BLaER1 treated with 17β-estradiol and CSF1 and Interleukin-3, amounts not matched to agents 10 nM and 100 nM (cell line): ENCODE measurements around the gene RBM19.

ENCODE experiments used
- H3K27ac ChIP-seq, 11 experiments: shearing (Covaris generic); formaldehyde crosslinking; 2 replicates each; pipeline ENCODE4 v1.8.1; 2022
- H3K27me3 ChIP-seq, 11 experiments: shearing (Covaris generic); formaldehyde crosslinking; 2 replicates each; pipeline ENCODE4 v1.8.1; 2022
- H3K36me3 ChIP-seq, 11 experiments: shearing (Covaris generic); formaldehyde crosslinking; 2 replicates each; pipeline ENCODE4 v1.8.1; 2022
- H3K4me1 ChIP-seq, 10 experiments: shearing (Covaris generic); formaldehyde crosslinking; 2 replicates each; pipeline ENCODE4 v1.8.1; 2022
- H3K4me2 ChIP-seq, 11 experiments: shearing (Covaris generic); formaldehyde crosslinking; 2 replicates each; pipeline ENCODE4 v1.8.1; 2022
- H3K4me3 ChIP-seq, 10 experiments: shearing (Covaris generic); formaldehyde crosslinking; 2 replicates each; pipeline ENCODE4 v1.8.1; 2022
- H3K9ac ChIP-seq, 11 experiments: shearing (Covaris generic); formaldehyde crosslinking; 2 replicates each; pipeline ENCODE4 v1.8.1; 2022
- H3K9me3 ChIP-seq, 11 experiments: shearing (Covaris generic); formaldehyde crosslinking; replicated peaks in 1 of 11; 2 replicates each; pipeline ENCODE4 v1.8.1; 2022
- H4K20me1 ChIP-seq, 11 experiments: shearing (Covaris generic); formaldehyde crosslinking; 2 replicates each; pipeline ENCODE4 v1.8.1; 2022
- Cebpa-rat ChIP-seq, 11 experiments: shearing (Covaris generic); IDR thresholded peaks; 2 replicates each; pipeline ENCODE4 v1.8.1; 2022

RBM19 gene

DNA sequence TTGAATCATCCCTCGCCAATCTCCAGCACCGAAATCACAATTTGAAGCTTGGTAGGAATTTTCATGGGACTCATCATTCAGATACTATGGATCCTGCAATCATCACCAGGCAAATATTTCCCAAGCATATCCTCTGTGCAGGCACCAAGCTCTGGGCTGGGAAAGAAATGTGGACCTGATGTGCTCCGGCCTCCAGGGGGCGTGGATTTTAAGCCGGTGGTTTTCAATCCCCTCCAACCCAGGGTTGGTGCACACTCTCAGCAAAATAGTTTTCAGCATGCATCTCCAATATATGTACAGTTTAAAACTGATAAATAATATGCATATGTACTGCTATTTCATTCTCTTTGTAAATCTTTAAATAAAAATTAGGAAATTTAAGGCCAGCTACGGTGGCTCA is 98.9 kb downstream of the RBM19 start:
- no peak overlapping the region for H3K4me3 ChIP-seq
- H3K27me3 ChIP-seq = no peaks in the 10 kb centered on the region
- H4K20me1 ChIP-seq = peaks cover 0 to 76% (median 8%) of the 10 kb centered on the region in 11 experiments; a peak in 9 of 22 replicates
- peaks cover 0 to 50% (median 20%) of the 10 kb centered on the region in 11 experiments; a peak in 14 of 22 replicates for H3K36me3 ChIP-seq
- H3K4me2 ChIP-seq = no peak overlapping the region
- TF ChIP-seq Cebpa-rat (IDR thresholded peaks at IDR 0.05) = no peak
- H3K9me3 ChIP-seq = peaks cover 0 to 7% (median 0%) of the 10 kb centered on the region in 11 experiments; a peak in 2 of 22 replicates
- no peak overlapping the region for H3K9ac ChIP-seq
- H3K4me1 ChIP-seq = peaks cover 19 to 29% (median 24%) of the 10 kb centered on the region in 10 experiments
- H3K27ac ChIP-seq = no peak overlapping the region

DNA sequence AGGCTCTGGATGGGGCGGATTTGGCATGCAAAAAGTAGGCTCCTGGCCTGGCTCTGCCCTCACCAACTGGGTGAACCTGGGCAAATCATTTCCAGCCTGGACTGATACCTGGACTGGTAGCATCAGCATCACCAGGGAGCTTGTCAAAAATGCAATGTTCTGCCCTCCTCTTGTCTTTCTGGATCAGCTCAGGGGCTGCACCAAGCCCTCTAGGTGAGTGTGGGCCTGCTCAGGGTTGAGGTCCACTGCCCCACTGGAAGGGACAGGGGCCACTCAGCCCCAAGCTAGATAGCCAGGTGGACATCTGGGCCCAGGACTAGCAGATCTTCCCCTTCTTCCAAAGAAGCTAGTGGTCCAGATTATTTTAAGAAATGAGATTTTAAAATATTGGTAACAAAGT is 99.6 kb downstream of the RBM19 start:
- Histone ChIP-seq H3K9ac (no peak overlapping the region), H3K4me1 (peaks cover 27 to 37% (median 32%) of the 10 kb centered on the region in 10 experiments), H3K9me3 (peaks cover 0 to 3% (median 0%) of the 10 kb centered on the region in 11 experiments; a peak in 2 of 22 replicates), H3K27ac (no peak overlapping the region), H3K36me3 (peaks cover 0 to 50% (median 20%) of the 10 kb centered on the region in 11 experiments; a peak in 14 of 22 replicates), H4K20me1 (peaks cover 0 to 83% (median 14%) of the 10 kb centered on the region in 11 experiments; a peak in 10 of 22 replicates), H3K4me2 (no peak overlapping the region), H3K4me3 (no peak overlapping the region), H3K27me3 (no peaks in the 10 kb centered on the region)
- no peak for TF ChIP-seq Cebpa-rat (IDR thresholded peaks at IDR 0.05)

DNA sequence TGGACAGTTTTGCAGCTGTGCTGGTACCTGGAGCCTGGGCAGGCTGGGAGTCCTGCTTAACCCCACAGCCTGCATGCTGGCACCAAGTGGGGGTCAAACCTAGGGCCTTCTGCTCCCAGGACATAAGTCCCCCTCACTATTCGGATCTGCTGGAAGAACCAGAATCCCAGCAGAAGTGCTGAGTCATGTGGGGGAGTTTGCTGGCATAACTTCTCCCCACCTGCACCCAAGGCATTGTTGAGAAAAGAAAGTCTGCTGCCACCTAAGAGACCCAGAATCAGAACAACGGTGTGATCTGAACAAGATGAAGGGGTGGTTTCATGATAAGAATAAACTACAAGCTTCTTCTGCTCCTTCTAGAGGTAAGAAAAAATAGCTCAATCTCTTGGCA is 102.7 kb downstream of the RBM19 start:
- Histone ChIP-seq H3K36me3 (peaks cover 0 to 33% (median 20%) of the 10 kb centered on the region in 11 experiments; a peak in 15 of 22 replicates), H3K4me2 (peak overlapping the region; percentile 80 to 93 (median 86)), H3K4me1 (peaks cover 54 to 66% (median 62%) of the 10 kb centered on the region in 10 experiments), H4K20me1 (peaks cover 0 to 87% (median 13%) of the 10 kb centered on the region in 11 experiments; a peak in 13 of 22 replicates), H3K27ac (peak overlapping the region in 9 of 11 experiments; percentile 26 to 76 (median 62); a peak in 16 of 22 replicates), H3K27me3 (no peaks in the 10 kb centered on the region), H3K9me3 (peaks cover 0 to 3% (median 0%) of the 10 kb centered on the region in 11 experiments; a peak in 1 of 22 replicates), H3K9ac (peak overlapping the region in 6 of 11 experiments; percentile 40 to 71 (median 57); a peak in 12 of 22 replicates), H3K4me3 (0 out of 20 replicates have a peak overlapping the region, but pooled peaks of 4 of the 10 experiments have one; percentile 2 to 26 (median 19))
- TF ChIP-seq Cebpa-rat (IDR thresholded peaks at IDR 0.05) = no peak

DNA sequence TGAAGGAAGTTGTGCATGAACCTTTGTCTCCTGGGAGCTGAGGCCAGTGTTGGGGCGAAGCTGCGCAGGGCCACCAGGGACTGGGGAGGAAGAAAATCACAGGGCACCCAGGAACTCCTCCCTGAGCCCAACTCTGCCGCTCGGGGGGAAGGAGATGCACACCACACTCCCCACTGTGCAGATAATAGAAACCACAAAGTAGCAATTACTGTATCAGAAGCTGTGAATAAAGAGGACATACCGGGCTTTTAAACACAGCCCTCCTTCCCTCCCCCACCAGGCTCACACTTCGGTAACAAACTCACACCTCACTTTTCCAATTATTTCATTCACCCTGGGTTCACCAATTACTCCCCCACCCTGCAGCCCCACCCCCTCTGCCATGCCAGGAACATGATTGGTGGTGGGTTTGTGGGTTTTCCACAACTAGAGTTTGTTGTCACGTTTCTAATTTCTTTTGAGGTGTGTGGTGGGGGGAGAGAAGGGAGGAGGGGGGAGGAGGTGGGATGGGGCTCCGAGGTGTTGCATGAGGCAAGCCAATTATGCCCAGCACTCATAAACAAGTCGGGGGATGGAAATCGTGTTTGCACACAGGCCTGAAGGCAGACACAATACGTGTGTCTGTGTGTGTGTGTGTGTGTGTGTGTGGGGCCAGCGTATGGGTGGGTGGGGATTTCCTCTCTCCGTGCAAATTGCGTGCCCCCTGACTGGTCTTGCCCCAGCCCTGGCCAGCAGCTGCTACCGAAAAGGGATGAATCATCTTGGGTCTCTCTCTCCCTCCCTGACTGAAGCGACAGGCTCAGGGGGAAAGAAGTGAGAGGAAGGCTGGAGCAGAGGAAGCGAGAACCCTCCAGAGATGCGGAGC is 103.3 kb downstream of the RBM19 start:
- peak overlapping the region in 9 of 11 experiments; percentile 30 to 76 (median 62); a peak in 18 of 22 replicates for H3K27ac ChIP-seq
- peaks cover 0 to 36% (median 21%) of the 10 kb centered on the region in 11 experiments; a peak in 20 of 22 replicates for H3K36me3 ChIP-seq
- H3K27me3 ChIP-seq = no peaks in the 10 kb centered on the region
- H3K9me3 ChIP-seq = peaks cover 0 to 3% (median 0%) of the 10 kb centered on the region in 11 experiments; a peak in 1 of 22 replicates
- H3K4me2 ChIP-seq = peak overlapping the region; percentile 80 to 93 (median 86)
- peaks cover 61 to 72% (median 69%) of the 10 kb centered on the region in 10 experiments for H3K4me1 ChIP-seq
- TF ChIP-seq Cebpa-rat (IDR thresholded peaks at IDR 0.05) = peak in 3 of 11 experiments; percentile 39 to 40 (median 39); a peak in 3 of 22 replicates
- H4K20me1 ChIP-seq = peaks cover 0 to 92% (median 13%) of the 10 kb centered on the region in 11 experiments; a peak in 13 of 22 replicates
- peak overlapping the region in 6 of 10 experiments; percentile 2 to 32 (median 19); a peak in 4 of 20 replicates for H3K4me3 ChIP-seq
- H3K9ac ChIP-seq = peak overlapping the region in 9 of 11 experiments; percentile 22 to 71 (median 51); a peak in 14 of 22 replicates

DNA sequence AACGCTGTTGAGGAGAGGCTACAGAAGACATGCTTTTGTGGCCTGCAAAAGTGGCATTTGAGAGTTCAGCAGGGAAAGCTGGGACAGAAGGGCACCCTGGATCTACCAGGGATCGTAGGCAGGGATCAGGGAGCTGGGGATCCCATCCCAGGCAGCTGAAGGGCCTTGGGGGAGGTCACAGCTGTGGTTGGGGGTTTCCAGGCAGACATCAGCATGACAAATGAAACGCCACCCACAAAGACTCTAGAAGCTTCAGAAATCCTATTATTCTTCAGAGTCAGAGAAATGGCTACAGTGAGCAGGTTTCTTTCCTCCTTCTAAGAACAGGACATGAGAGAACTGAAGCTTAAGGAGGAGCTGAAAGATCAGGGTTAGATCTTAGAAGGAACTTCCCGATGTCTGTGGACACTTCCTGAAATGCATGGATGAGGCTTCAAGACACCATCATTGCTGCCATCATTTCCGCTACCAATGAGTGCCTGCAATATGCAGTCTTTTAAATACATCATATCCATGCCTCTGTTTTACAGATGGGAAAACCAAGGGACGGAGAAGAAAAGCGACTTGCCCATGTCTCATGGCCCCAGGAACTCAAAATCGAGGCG is 104.3 kb downstream of the RBM19 start:
- H3K27ac ChIP-seq = peak overlapping the region in 9 of 11 experiments; percentile 30 to 76 (median 62); a peak in 18 of 22 replicates
- no peaks in the 10 kb centered on the region for H3K27me3 ChIP-seq
- no peak for TF ChIP-seq Cebpa-rat (IDR thresholded peaks at IDR 0.05)
- H3K4me1 ChIP-seq = peaks cover 61 to 77% (median 74%) of the 10 kb centered on the region in 10 experiments
- H3K4me3 ChIP-seq = peak overlapping the region in 2 of 10 experiments; percentile 6 to 28; a peak in 1 of 20 replicates
- peaks cover 0 to 91% (median 15%) of the 10 kb centered on the region in 11 experiments; a peak in 13 of 22 replicates for H4K20me1 ChIP-seq
- peak overlapping the region; percentile 79 to 93 (median 85) for H3K4me2 ChIP-seq
- H3K36me3 ChIP-seq = peaks cover 7 to 41% (median 30%) of the 10 kb centered on the region in 11 experiments; a peak in 21 of 22 replicates
- H3K9ac ChIP-seq = peak overlapping the region in 9 of 11 experiments; percentile 22 to 64 (median 50); a peak in 10 of 22 replicates
- peaks cover 0 to 3% (median 0%) of the 10 kb centered on the region in 11 experiments; a peak in 1 of 22 replicates for H3K9me3 ChIP-seq

DNA sequence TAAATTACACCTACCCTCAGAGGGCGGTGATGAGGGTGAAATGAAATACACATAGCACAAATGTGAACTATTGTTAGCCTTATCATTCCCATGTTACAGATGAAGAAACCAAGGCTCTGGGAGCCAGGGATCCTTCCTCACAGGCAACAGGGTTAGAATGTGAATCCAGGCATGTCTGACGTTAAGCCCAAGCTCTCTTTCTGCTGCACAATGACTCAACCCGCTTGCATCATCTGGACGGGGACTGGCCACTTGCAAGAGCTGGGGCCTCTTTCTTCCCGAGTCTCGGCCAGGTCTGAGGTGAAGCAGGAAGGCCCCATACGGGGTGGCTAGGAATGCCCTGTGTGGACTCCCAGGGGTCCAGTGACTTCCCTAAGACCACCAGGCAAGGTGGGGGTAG is 105.2 kb downstream of the RBM19 start:
- Histone ChIP-seq H4K20me1 (peaks cover 0 to 82% (median 15%) of the 10 kb centered on the region in 11 experiments; a peak in 13 of 22 replicates), H3K4me3 (no peak overlapping the region), H3K36me3 (peaks cover 8 to 41% (median 31%) of the 10 kb centered on the region in 11 experiments; a peak in 21 of 22 replicates), H3K4me1 (peaks cover 61 to 77% (median 74%) of the 10 kb centered on the region in 10 experiments), H3K27ac (peak overlapping the region in 6 of 11 experiments; percentile 17 to 76 (median 70); a peak in 10 of 22 replicates), H3K4me2 (peak overlapping the region; percentile 79 to 93 (median 85)), H3K9ac (0 out of 22 replicates have a peak overlapping the region, but pooled peaks of 1 of the 11 experiments have one; percentile 4), H3K9me3 (peaks cover 0 to 3% (median 0%) of the 10 kb centered on the region in 11 experiments; a peak in 1 of 22 replicates), H3K27me3 (no peaks in the 10 kb centered on the region)
- peak in 2 of 11 experiments; percentile 25 to 28; a peak in 2 of 22 replicates for TF ChIP-seq Cebpa-rat (IDR thresholded peaks at IDR 0.05)

DNA sequence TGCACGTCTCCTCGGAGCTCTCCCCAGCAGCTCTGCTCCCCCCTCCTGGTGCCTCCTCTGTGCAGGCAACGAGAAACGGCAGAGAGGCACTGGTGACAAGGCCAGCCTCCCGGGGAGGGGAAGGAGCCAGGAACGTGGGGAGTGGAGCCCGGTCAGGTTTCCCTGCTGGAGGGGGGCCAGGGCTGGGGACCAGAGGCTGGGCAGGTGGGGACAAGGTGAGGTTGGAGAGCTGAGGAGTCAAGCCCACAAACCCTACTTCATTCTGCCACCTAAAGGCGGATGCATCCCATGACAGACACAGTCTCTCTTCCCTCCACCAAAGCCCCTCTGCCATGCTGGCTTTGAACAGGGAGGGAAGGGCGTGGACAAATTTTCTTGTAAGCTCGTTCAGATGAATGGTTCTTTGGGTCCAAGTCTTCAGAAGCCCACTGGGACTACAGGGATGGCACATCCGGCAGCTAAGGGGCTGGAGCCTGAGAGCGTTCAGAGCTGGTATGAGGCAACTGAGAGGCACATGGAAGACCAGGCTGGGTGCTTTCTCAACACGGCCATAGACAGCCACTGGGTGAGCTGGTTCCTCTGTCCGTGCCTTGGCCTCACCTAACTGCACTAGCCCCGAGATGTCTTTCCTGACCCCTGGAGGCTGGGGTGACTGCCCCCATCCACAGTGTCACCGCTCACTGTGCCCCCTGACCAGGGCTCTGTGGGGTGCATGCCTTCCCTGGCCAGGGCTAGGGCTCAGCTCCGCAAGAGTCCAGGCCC is 105.9 kb downstream of the RBM19 start:
- Histone ChIP-seq H3K27ac (peak overlapping the region in 7 of 11 experiments; percentile 7 to 76 (median 18); a peak in 9 of 22 replicates), H3K4me1 (peaks cover 61 to 77% (median 74%) of the 10 kb centered on the region in 10 experiments), H3K27me3 (no peaks in the 10 kb centered on the region), H3K4me3 (no peak overlapping the region), H3K9ac (0 out of 22 replicates have a peak overlapping the region, but pooled peaks of 1 of the 11 experiments have one; percentile 24), H3K4me2 (peak overlapping the region; percentile 79 to 93 (median 85)), H3K36me3 (peaks cover 11 to 44% (median 32%) of the 10 kb centered on the region in 11 experiments; a peak in 21 of 22 replicates), H3K9me3 (peaks cover 0 to 2% (median 0%) of the 10 kb centered on the region in 11 experiments; a peak in 1 of 22 replicates), H4K20me1 (peaks cover 0 to 75% (median 15%) of the 10 kb centered on the region in 11 experiments; a peak in 13 of 22 replicates)
- TF ChIP-seq Cebpa-rat (IDR thresholded peaks at IDR 0.05) = no peak
